ENCODE measurements around the gene VWC2.

DNA sequence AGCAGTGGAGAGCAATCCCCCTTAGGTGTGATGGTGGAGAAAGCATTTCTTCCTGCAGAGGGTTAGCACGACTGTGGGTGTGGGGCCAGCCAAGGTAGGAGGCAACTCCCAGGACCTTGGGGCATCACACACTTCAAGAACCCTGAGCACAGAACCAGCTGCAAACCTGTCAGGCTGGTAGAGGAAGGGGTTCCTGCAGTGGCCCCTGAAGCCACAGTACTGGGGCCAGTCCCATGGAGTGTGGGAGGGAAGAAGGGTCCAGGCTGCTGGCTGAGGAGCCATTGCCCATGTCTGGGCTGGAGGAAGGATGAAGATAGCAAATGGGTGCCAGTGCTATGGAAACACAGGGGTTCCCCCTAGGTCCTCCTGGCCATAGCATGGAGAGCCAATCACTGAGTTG, 110.5 kb downstream of the VWC2 start:
- TF ChIP-seq, protein P1, sequence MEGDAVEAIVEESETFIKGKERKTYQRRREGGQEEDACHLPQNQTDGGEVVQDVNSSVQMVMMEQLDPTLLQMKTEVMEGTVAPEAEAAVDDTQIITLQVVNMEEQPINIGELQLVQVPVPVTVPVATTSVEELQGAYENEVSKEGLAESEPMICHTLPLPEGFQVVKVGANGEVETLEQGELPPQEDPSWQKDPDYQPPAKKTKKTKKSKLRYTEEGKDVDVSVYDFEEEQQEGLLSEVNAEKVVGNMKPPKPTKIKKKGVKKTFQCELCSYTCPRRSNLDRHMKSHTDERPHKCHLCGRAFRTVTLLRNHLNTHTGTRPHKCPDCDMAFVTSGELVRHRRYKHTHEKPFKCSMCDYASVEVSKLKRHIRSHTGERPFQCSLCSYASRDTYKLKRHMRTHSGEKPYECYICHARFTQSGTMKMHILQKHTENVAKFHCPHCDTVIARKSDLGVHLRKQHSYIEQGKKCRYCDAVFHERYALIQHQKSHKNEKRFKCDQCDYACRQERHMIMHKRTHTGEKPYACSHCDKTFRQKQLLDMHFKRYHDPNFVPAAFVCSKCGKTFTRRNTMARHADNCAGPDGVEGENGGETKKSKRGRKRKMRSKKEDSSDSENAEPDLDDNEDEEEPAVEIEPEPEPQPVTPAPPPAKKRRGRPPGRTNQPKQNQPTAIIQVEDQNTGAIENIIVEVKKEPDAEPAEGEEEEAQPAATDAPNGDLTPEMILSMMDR (IDR thresholded peaks at IDR 0.05): no peak
- no peak for TF ChIP-seq POLR2A (IDR thresholded peaks at IDR 0.05)
